NCI-H1436 treated with DMSO at 0.1 percent for 48 hours (cell line): ENCODE measurements around the gene CADPS2.
"Not testable (repeated sequence)": the region's sequence is repeated elsewhere in the genome, so short reads cannot be mapped to it uniquely, and the experiment has no call there.

Experiments used
- DNase-seq: peaks from one replicate; lab custom pipeline; 2025; lab: John Stamatoyannopoulos, UW

The CADPS2 gene

GRCh38 chr7:122849957-122850328 is 36.3 kb downstream of the CADPS2 start:
- no peak for DNase-seq

DNA sequence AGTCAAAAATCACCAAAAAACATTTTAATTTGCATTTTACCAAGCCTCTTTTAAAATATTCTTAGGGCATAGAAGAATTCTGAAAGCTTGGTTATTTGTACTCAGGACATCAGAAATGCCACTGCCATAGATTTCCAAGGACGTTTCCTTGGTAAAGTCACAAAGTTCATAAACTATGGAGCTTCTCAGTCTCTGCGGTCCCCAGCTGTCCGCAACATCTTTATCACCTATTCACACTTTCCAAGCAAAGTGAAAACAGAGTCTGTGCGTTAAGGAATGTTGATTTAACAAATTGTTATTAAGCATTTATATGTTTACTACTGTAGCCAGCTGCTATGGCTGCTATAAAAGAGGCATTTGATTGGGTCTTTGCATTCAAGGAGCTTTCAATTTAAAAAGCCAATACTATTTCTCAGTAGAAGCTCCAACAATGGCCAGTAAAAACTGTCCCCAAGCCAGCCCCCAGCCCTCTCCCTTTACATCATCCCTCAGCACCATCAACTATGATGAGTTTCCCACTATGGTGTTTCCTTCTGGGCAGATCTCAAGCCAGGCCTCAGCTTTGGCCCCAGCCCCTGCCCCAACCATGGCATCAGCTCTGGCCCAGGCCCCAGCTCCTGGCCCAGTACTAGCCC is 36.8 kb downstream of the CADPS2 start:
- no peak for DNase-seq

DNA sequence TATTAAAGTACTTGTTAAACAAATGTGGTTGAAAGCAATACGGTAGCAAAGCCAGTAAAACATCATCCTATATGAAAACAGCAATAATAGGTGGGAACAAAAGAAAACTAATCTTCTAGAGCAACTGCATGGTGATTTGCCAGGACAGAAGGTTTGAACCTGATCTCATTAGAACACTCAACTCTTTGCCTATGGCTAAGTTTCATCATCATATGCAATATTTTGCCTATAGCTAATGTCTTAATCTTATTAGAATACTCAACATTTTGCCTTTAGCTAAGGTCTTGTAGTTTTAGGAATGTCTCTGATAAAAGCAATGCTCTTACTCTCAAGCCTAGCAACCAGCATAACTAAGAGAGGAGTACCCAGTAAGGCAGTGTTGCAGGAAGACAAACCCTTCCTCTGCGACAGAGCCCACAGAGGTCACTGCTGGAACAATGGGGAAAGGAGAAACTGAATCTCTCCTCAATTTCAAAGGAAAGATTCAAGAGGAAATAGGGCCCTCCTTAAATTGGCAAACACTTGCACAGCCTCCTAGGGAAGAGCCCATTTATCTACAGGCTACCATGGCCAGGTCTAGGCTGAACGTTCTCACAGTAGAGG is 38.3 kb downstream of the CADPS2 start:
- no peak for DNase-seq

DNA sequence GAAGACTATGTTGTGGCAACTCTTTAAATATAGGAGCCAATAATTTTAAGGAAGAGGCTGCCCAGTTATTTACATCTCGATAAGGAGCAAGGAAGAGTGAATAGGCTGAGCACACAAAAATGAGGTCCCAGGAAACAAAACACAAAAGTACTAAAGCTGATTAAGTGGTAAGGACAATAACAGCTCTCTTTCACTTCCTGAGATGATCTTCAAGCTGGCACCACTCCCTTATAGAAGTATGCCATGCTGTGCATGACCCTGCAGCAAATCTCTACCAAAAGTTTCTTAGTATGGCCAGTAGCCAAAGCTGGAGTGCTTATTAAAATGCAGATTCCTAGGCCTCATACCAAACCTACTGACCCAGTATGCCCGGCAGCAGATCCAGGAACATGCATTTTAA is 39.7 kb downstream of the CADPS2 start:
- no peak for DNase-seq

GRCh38 chr7:122845286-122845685 is 41.0 kb downstream of the CADPS2 start:
- no peak for DNase-seq

GRCh38 chr7:122844191-122844988 is 41.9 kb downstream of the CADPS2 start:
- no peak for DNase-seq

DNA sequence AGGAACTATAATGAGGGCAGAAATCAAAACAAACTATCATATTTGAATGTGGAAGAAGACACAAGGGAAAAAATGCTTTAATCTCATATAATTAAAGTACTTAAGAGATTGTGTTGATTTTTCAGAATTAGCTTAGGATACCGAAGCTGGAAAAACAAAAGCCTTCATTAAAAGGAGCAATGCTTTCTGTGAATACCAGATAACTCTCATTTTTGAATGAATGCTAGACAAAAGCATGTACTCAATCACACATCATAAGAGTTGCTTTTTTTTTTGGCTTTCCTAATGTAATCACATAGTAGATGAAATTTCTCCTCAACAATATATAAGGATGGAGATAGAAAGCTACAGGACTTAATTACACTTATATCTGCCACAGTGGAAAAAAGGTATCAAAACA is 43.3 kb downstream of the CADPS2 start:
- DNase-seq = no peak

DNA sequence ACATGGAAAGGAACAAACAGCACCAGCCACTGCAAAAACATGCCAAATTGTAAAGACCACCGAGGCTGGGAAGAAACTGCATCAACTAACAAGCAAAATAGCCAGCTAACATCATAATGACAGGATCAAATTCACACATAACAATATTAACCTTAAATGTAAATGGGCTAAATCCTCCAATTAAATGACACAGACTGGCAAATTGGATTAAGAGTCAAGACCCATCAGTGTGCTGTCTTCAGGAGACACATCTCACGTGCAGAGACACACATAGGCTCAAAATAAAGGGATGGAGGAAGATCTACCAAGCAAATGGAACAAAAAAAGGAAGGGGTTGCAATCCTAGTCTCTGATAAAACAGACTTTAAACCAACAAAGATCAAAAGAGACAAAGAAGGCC is 50.0 kb downstream of the CADPS2 start:
- not testable (repeated sequence) for DNase-seq

DNA sequence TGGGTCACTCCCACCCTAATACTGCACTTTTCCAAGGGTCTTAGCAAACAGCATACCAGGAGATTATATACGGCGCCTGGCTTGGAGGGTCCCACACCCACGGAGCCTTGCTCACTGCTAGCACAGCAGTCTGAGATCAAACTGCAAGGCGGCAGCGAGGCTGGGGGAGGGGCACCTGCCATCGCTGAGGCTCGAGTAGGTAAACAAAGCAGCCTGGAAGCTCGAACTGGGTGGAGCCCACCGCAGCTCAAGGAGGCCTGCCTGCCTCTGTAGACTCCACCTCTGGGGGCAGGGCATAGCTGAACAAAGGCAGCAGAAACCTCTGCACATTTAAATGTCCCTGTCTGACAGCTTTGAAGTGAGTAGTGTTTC is 51.7 kb downstream of the CADPS2 start:
- not testable (repeated sequence) for DNase-seq

- no peak for DNase-seq
Observed at GRCh38 chr7:122833888-122834570, 52.2 kb downstream of the CADPS2 start.

GRCh38 chr7:122831436-122831835 is 54.8 kb downstream of the CADPS2 start:
- no peak for DNase-seq

DNA sequence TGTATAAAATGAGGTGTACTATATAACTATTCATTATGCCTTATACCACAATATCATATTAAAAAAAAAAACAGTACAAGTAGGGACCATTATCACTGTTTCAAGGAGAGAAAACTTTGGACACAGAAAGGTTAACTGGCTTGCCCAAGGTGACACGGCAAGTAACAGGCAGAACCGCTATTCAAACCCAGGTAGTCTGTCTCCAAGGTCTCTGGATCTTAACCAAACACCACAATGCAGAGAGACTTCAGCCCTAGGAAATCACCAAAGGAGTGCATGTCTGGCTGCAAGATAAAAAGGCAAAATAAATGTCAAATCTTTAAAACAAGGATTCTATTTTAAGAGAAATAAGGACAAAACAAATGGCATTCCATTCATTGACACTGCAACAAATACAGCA is 56.3 kb downstream of the CADPS2 start:
- DNase-seq = no peak

DNA sequence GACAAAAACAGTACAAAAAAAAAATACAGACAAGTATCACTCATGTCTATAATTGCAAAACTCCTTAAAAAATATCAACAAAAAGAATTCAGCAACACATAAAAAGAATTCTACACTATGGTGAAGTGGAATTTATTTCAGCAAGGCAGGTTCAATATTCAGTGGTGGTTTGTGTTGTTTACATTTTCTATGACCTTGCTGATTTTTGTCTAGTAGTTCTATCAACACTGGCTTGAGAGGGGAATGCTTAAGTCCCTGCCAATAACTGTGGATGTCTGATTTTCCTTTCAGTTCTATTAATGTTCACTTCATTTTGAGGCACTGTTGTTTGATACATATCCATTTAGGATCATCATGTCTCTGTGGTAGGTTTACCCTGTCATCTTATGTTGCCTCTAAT is 58.5 kb downstream of the CADPS2 start:
- no peak for DNase-seq

DNA sequence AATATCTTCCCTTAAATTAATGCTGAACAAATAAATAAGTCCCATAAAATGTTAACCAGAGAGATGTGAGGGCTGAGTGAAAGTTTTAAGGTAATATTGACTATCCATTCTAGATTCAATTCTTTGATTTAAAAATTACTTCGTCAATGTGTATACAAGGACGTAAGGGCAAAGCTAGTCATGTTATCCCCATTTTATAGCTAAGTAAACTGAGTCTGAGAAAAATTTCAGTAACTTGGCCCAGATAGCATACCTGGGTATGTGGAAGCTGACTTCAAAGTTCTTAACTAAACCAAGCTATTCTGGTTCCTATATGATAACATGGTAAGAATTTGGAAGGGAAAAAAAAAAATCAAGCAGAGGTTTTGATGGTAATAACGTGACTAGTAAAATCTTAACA is 72.4 kb downstream of the CADPS2 start:
- no peak for DNase-seq

DNA sequence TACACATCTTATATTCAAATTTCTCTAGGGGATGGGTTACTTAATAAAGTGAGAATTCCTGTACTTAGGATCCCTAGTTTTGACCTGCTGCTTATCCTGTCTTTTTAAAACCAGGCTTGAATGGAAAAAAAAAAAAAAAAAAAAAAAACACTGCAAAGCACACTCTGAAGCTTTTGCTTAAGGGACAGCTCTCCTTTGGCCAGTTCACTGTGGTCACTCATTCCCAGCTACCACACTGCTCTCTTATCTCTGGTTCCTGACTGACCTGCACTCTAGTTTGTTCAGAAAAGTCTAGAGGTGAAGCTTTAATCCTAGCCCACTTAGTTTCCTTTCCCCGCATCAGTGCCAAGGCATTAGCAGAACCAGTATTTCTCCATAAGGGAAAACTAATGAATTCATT is 82.4 kb downstream of the CADPS2 start:
- DNase-seq = no peak

DNA sequence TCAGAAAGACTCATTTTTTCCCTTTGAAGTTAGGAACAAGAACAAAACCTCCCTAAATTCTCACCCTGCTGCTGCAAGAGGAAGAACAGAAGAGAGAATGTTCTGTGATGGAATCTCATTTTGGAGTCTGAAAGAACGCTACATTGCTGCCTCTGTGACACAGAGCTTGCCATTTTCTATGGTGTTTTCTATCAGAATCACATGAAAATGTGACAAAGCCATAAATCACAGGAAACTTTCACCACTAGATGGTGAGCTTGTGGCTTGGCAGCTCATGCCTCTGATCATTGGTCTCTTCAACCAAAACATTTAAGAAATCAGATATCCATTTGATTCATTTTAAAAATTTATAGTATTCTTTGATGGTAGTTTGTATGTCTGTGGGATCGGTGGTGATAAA is 82.9 kb downstream of the CADPS2 start:
- DNase-seq = no peak

- DNase-seq = peak; percentile 9
Observed at GRCh38 chr7:122802301-122802751, 83.9 kb downstream of the CADPS2 start.

DNA sequence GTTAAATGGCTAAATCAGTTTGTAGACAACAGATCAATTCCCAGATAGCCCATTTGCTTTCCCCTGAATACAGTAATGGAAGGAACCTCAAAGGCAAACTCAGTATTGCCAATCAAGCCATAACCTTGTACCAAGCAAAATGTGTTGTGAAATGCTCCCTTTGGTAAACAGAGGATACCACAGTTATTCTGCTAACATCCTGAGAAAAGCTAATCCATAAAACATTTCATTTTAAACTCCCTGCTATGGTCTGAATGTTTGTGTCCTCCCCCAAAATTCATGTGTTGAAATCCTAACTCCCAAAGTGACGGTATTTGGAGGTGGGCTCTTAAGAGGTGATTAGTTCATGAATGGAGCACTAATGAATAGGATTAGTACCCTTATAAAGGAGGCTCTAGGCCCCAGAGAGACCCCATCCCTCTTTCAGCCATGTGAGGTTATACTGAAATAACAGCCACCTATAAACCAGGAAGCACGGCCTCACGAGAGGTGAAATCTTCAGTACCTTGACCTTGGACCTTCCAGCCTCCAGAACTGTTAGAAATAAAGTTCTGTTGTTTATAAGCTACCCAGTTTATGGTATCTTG is 94.2 kb downstream of the CADPS2 start:
- DNase-seq = no peak

DNA sequence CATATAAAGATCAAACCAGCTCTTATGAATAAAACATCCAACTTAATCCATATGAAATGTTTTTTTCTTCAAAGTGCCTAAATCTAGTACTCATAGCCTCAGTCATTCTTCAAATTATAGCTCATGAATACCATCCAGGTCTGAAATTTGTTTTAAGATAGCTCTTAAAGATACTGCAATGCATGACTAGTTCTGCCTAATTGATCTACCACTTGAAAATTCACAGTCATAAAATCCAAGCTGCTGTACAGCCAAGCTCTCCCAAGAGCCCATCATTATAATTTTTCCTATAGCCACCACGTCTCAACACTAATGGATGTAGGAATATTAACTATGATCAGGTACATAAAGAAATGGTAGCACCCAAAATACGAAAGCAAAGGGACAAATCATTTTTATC is 95.7 kb downstream of the CADPS2 start:
- DNase-seq = peak; percentile 75

- DNase-seq = peak; percentile 68
Observed at GRCh38 chr7:122790132-122790531, 96.1 kb downstream of the CADPS2 start.

- DNase-seq = no peak
Observed at GRCh38 chr7:122789156-122789555, 97.1 kb downstream of the CADPS2 start.

- DNase-seq = no peak
Observed at GRCh38 chr7:122770686-122771335, 115.4 kb downstream of the CADPS2 start.
